GM18519 (cell line): ENCODE results near the gene DCP1B.
A peak's percentile ranks its signal among the peaks of the same experiment; 100 is the strongest.

Experiments used
- ATAC-seq: cut with Tn5 transposase; IDR thresholded peaks from one replicate; pipeline ENCODE4 v1.9.1; 2021; ENCODE audit warnings: mild to moderate bottlenecking, moderate library complexity; ENCODE audit not compliant: unreplicated experiment, low FRiP score

The DCP1B gene

DNA sequence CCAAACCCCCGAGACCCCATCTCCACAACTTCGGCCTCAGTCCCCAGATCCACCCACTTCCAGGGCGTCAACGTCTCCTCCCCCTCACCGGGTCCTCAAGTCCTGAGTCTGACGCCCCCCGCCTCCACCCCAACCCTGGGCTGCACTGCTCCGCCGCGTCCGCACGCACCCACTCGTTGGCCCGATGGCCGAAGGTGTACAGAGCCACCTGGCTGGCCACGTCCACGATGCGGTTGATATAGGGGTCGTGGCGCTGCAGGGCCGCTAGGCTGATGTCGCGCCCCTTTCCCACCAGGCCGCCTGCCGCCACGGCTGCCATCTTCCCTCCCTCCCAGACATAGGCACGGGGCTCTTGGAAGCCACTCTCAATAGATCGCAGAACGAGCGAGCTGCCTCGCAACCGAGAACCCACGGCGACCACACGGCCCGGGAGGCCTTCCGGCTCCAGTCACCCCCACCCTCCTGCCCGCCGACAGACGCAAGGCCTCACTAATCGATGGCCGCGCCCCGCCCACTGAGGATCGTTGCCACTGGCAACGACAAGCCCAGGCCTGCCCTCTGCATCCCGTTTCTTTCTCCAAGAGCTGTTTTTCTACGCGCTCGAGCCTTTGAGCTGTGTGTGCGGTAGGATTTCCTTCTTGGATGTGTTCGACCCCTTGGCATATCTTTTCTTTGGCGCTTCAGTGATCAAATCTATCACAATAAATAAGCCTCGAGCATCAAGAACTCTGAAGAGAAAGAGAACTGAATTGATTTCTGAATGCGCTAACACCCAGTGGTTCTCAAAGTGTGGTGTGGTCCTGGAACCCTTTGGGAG is at the start of gene DCP1B:
Gene DCP1B (minus strand): TSS at position 345 of the 817 bp plus-strand sequence. CDS start 26 bp downstream, at position 319.
- peak; percentile 87 for ATAC-seq

DNA sequence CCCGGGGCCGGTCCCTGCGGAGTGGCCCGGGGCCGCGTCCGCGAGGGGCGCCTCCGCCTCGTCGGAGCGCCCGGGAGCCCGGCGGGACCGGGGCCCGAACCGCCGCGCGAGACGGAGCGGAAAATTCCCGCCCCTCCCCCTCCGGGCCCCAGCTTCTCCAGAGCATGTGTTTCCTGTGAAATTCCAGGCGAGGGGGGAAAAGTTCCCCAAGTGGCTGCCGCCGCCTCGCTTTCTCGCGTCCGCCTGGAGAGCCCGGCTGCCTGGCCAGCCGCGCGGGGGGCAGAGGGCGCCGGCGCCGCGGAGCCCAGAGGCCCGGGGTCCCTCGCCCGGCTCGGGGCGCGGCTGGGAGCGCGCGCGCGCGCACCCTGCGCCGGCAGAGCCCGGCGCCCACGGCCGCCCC is 49.4 kb upstream of the DCP1B start:
- no peak for ATAC-seq

GRCh38 chr12:2052826-2053678 is 48.8 kb upstream of the DCP1B start, which contains the start of gene CACNA1C:
Gene CACNA1C (plus strand): TSS chr12:2052987. CDS start chr12:2053563, 576 bp downstream.
- no peak for ATAC-seq

GRCh38 chr12:2051700-2052621 is 47.7 kb upstream of the DCP1B start:
- no peak for ATAC-seq

GRCh38 chr12:2049604-2050540 is 45.6 kb upstream of the DCP1B start:
- ATAC-seq, result no peak

GRCh38 chr12:2047752-2048151 is 43.5 kb upstream of the DCP1B start:
- no peak for ATAC-seq

- no peak for ATAC-seq
Measured at GRCh38 chr12:2046957-2047356, 42.7 kb upstream of the DCP1B start.

GRCh38 chr12:2044165-2044564 is 39.9 kb upstream of the DCP1B start:
- no peak for ATAC-seq

GRCh38 chr12:2043054-2043453 is 38.8 kb upstream of the DCP1B start:
- no peak for ATAC-seq

DNA sequence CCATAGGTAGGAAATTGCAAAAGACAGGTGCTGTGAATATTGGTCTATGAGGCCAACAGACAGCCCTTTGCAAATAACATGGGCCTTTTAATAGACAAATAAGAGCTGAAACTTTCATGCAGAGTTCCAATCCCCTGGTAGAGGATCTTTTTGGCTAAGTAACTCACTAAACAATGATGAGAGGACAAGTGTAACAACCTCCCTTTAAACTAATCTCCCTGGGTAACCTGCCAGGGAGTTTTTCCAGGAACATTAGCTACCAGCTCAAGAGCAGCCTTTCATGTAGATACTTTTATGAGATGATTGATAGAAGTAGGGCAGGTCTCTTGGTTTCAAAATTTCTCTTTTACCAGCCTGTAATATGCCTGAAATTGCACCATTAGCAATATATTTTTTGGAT is 34.8 kb upstream of the DCP1B start:
- no peak for ATAC-seq

DNA sequence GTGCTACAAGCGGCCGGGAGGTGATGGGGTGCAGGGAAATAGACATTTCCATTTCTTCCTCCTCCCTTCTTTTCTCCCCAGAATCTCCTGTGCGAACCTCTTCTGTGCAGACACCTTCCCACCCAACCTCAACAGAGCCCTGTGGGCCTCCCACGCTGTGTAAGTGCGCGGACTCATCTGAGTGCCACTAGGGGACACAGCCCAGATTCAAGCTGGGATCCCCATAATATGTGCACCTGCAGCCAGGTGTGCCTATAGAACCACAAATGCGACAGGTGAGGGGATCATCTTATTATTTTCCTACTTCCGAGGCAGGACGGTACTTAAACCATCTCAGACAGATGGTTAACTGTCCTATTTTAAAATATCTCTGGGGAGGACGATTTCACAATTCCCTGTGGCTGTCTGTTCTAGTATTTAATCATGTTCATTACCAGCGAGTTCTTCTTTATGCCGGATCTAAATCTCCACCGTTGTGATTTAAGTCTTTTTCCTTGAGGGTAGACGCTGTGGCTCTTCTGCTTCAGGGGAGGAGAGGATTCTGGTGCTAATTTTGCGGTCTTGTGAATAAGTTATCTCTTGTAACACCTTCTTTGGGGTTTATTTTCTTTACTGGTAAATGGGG is 31.3 kb upstream of the DCP1B start:
- no peak for ATAC-seq

DNA sequence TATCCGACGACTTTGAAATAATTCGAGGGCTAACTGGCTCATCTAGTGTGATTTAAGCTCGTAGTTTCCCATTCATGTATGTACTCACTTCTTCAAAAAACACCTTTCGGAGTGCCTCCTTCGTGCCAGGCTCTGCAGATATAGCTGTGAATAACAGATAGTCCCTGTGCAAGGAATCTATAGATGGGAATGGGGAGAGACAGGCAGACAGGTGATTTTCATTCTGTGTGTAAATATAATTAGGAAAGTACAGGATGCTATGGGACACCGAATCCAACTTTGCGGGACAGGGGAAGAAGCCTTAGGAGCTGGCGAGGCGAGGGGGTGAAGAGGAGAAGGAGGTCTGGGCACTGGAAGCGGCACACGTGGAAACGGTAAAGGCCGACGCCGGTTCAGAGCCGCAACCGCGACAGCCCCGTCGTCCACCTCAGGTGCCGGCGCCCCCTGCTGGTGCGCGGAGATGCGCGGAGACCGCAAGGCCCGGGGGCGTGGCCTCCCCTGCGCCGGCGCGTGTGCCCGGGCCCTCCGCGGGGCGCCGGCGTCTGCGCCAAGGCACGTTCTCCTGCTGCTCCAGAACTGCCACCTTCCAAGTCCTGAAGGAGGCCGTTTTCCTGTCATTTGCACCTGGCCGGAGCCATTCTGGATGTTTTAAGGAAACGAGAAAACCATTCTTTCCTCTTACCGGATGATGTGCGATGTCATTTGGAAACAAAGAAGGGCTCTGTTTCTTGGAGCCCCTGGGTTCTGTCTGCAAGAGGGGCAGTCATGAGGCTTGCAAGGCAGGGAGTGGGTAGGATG is 30.6 kb upstream of the DCP1B start:
- ATAC-seq, result no peak

GRCh38 chr12:2032506-2032905 is 28.2 kb upstream of the DCP1B start:
- ATAC-seq, result no peak

DNA sequence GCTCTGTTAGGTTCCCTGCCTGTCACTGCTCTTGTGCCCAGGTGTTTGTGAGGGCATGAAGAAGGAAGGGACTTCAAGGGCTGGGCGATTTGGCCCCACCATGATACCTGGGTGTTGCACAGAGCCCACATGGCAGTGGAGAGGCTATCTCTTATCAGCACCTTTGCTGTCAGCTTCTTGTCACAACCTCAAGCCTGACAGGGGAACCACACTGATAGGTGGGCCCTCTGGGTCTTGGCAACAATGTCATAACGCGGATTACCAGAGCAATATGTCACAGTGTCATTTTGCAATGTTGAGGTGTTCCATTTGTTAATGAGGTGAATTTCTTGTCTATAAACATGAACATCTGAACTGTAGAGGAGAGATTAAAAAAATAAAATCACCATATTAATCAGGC is 25.6 kb upstream of the DCP1B start:
- ATAC-seq, result no peak

DNA sequence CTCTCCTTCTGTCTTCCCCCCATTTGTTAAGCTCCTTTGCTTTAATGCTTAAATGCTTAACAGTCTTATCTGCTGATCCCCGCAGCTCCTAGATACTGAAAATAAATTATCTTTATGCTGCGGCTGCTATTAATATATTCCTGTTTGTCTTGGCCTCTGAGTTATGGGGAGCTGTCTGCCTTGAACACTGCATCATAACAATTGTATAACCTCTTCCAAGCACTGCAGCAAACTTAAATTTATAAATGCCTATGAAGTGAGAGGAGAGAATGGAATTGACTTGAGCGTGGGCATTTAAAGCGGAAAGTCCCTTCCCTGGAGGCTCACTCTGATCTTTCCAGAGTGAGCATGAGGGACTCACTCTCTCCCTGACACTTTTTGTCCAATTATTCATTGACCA is 23.1 kb upstream of the DCP1B start:
- no peak for ATAC-seq

DNA sequence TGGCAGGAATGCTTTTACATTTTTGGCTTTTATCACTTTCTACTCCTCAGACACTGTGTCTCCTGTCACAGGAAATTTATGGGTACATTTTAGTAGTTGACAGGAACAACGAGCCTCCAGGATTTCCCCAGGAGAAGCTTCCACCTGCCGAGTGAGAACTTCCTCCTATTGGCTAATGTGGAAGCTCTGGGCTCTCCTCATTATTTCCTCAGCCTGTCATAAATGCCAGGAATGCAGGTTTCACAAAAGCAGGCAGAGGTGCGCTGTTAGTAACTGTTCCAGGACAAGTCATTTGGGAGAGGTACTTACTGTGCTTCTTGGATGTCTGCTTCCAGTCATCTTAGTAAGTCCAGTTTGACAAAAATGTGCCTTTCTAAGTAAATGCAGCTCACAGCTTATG is 19.1 kb upstream of the DCP1B start:
- no peak for ATAC-seq

GRCh38 chr12:2020511-2020910 is 16.3 kb upstream of the DCP1B start:
- ATAC-seq, result no peak

DNA sequence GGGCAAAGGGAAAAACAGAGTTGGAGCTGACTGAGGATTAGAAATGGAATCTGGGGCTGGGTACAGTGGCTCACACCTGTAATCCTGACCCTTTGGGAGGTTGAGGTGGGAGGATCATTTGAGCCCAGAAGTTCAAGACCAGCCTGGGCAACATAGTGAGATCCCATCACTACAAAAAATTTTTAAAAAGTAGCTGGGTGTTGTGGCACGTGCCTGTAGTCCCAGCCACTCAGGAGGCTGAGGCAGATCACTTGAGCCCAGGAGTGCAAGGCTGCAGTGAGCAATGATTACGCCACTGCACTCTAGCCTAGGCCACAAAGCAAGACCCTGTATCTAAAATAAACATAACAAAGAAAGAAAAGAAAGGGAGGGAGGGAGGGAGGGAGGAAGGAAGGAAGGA is 14.9 kb upstream of the DCP1B start:
- no peak for ATAC-seq
